GM12878 (cell line): Measurements from ENCODE around the gene ANO8. TPM values are rescaled to one million over a fixed set of nuclear protein-coding genes. Genes with fewer than 3 reads are reported as not detected.
A peak's percentile ranks its signal among the peaks of the same experiment; 100 is the strongest.

Source experiments
- ATAC-seq: fragments of 200-7000 bp; cut with Tn5 transposase; 3 replicates; pipeline ENCODE4 v1.9.1; 2020; ENCODE audit warnings: mild to moderate bottlenecking, moderate library complexity
- BruUV-seq: library from RNA; stranded (reverse); fragments of 400-500 nt; replicated peaks from 2 replicates; lab custom pipeline; 2021; lab: Mats Ljungman, UMichigan
- CTCF ChIA-PET: fragments of 300-600 bp; sonication (Branson Sonifier 250); formaldehyde crosslinking; extraction: SDS; loops from one replicate; lab custom pipeline; 2021; ENCODE audit warnings: inconsistent platforms; lab: Yijun Ruan, JAX
- POLR2A ChIA-PET: fragments of 350-600 bp; formaldehyde crosslinking; extraction: SDS; loops from one replicate; lab custom pipeline; 2021; ENCODE audit warnings: inconsistent platforms; lab: Charles Lee
- RAD21 ChIA-PET: fragments of 300-600 bp; sonication (Branson Sonifier 250); formaldehyde crosslinking; loops from one replicate; lab custom pipeline; 2023; ENCODE audit warnings: antibody characterized with exemption; ENCODE audit not compliant: unreplicated experiment; lab: Charles Lee
- SMC1A ChIA-PET: fragments of 300-600 bp; sonication (Branson Sonifier 250); formaldehyde crosslinking; loops from one replicate; lab custom pipeline; 2023; ENCODE audit not compliant: unreplicated experiment, uncharacterized antibody; lab: Charles Lee
- DNase-seq: peaks from one replicate; pipeline ENCODE4 v3.0.0-alpha.2; 2011; ENCODE audit warnings: low read depth, low spot score
- FAIRE-seq: peaks from 3 replicates; lab custom pipeline; 2011; peaks lifted over from hg19 to GRCh38; lab: Jason Lieb, UNC
- H2AFZ ChIP-seq: 2 replicates; pipeline ENCODE4 v1.6.0; 2011; ENCODE audit warnings: low read depth, low read length, control low read depth; ENCODE audit not compliant: control insufficient read depth
- H3K27ac ChIP-seq: 2 replicates; pipeline ENCODE4 v1.5.1; 2011; ENCODE audit warnings: control low read depth; ENCODE audit not compliant: control insufficient read depth, insufficient read depth
- H3K27me3 ChIP-seq, 2 experiments: replicated peaks in 1 of 2; 2 replicates each; pipeline versions ENCODE4 v1.6.0 to v1.6.1; 2011; ENCODE audit warnings: low read length in 1 of 2; ENCODE audit not compliant: control insufficient read depth in 2 of 2, insufficient read depth in 2 of 2
- H3K36me3 ChIP-seq, 2 experiments: 2 replicates each; pipeline ENCODE4 v1.5.1; 2011; ENCODE audit warnings: low read length in 1 of 2; ENCODE audit not compliant: control insufficient read depth in 2 of 2, insufficient read depth in 2 of 2
- H3K4me1 ChIP-seq: 2 replicates; pipeline ENCODE4 v1.6.1; 2011; ENCODE audit warnings: mild to moderate bottlenecking, low read length, moderate library complexity, mixed read lengths; ENCODE audit not compliant: control insufficient read depth, insufficient read depth
- H3K4me2 ChIP-seq: 2 replicates; pipeline ENCODE4 v1.6.0; 2011; ENCODE audit warnings: control low read depth; ENCODE audit not compliant: control insufficient read depth, insufficient read depth
- H3K4me3 ChIP-seq: fragments of 200-600 bp; sonication (generic); 2 replicates; pipeline ENCODE4 v1.5.1; 2016
- H3K79me2 ChIP-seq: 2 replicates; pipeline ENCODE4 v1.6.0; 2011; ENCODE audit warnings: low read length; ENCODE audit not compliant: control insufficient read depth, insufficient read depth
- H3K9ac ChIP-seq: 2 replicates; pipeline ENCODE4 v1.8.0; 2011; ENCODE audit warnings: low read length, control low read depth, mixed read lengths; ENCODE audit not compliant: control insufficient read depth, insufficient read depth
- H3K9me3 ChIP-seq: replicated peaks from 3 replicates; pipeline ENCODE4 v1.5.1; 2011; ENCODE audit warnings: mild to moderate bottlenecking, low read length; ENCODE audit not compliant: control insufficient read depth, insufficient read depth
- H4K20me1 ChIP-seq: 2 replicates; pipeline ENCODE4 v1.6.0; 2011; ENCODE audit not compliant: control insufficient read depth, insufficient read depth
- IRF4 ChIP-seq: IDR thresholded peaks from 2 replicates; pipeline ENCODE4 v1.6.1; 2011; ENCODE audit warnings: low read depth, low read length
- NFYA ChIP-seq: IDR thresholded peaks from 2 replicates; pipeline ENCODE4 v1.6.1; 2011; ENCODE audit warnings: low read depth, mild to moderate bottlenecking, low read length, improper control_type of control experiment, borderline replicate concordance
- SP1 ChIP-seq: IDR thresholded peaks from one replicate; pipeline ENCODE4 v1.6.1; 2011; ENCODE audit warnings: low read depth, low read length
- WGBS: methylation state at CpG from one replicate; pipeline ENCODE4 v1.1.6; 2016; ENCODE audit warnings: low lambda C conversion rate; ENCODE audit not compliant: insufficient replicate concordance, insufficient coverage; ENCODE audit errors: missing lambda C conversion rate; 5-methylcytosine and 5-hydroxymethylcytosine counted together
- in situ Hi-C: fragments of 300-500 bp; cut with MboI; formaldehyde crosslinking; loops from 9 replicates; pipeline ENCODE4 v1.14.3; 2018; ENCODE audit warnings: mixed read lengths
- intact Hi-C: fragments of 100-400 bp; cut with micrococcal nuclease; formaldehyde crosslinking; loops from one replicate; pipeline ENCODE4 v1.14.2; 2022; ENCODE audit not compliant: unreplicated experiment
- polyA plus RNA-seq, 11 experiments: library from polyadenylated mRNA; depleted of rRNA in 4 of 11; unstranded in 6 of 11; stranded (reverse) in 5 of 11; fragments of >200 nt; fragmentation: Nextera tagmentation in 4 of 11; fragmentation: Illumina TruSeq in 1 of 11; extraction: Ambion mirVana in 4 of 11; extraction: Trizol in 1 of 11; gene quantifications; 1 replicate in 1 of 11; 2 replicates in 10 of 11; pipeline versions ENCODE4 v1.2.1 to v1.2.3, GENCODE V29; 2011 to 2016; ENCODE audit warnings: inconsistent platforms in 2 of 11, missing spikeins in 2 of 11, low read depth in 1 of 11
- total RNA-seq, 4 experiments: library from RNA; depleted of rRNA in 3 of 4; stranded (reverse); fragments of >200 nt in 3 of 4; fragmentation: Illumina TruSeq in 1 of 4; extraction: Trizol in 1 of 4; gene quantifications; 2 replicates each; pipeline versions ENCODE4 v1.2.1 to v1.2.3, GENCODE V29; 2013 to 2021
- TF ChIP-seq, protein P1 (sequence below): IDR thresholded peaks from 2 replicates; pipeline ENCODE4 v1.6.1; 2011; ENCODE audit warnings: borderline replicate concordance, low read depth, mild to moderate bottlenecking, moderate library complexity, mixed read lengths, low read length; ENCODE audit not compliant: insufficient read depth; ENCODE audit errors: extremely low read length
- TF ChIP-seq, protein P2 (sequence below): fragments of 450-650 bp; IDR thresholded peaks from 2 replicates; pipeline ENCODE4 v1.6.1; 2017; ENCODE audit warnings: mild to moderate bottlenecking, low read depth, inconsistent platforms; ENCODE audit not compliant: poor library complexity, severe bottlenecking

The ANO8 gene
- total and polyA plus RNA-seq, 10 of the 15 experiments (the other 5 are each of a cell fraction or from before 2014, with no cell fraction given): 0.04 to 6.7 (median 1.1) TPM

DNA sequence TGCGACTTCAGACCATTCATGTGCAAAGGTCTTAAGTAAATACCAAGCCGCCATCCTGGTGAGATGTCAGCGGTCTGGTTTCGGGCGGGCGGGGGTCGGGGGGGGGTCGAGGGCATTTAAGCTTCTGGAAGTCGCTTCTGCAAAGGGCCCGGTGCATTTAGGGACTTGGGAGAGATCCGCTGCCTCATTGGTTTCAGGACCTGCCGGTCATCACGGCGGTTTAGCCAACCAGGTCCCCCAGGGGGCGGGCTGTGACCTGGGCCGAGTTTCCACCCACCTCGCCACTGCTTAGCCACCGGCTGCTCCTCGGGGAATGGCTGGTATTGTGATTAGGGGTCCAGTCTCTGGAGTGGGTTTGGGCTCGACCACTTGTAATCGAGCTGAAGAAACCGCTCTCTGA lies 45.2 kb downstream of the ANO8 start (continued):
- TF ChIP-seq, protein P1, sequence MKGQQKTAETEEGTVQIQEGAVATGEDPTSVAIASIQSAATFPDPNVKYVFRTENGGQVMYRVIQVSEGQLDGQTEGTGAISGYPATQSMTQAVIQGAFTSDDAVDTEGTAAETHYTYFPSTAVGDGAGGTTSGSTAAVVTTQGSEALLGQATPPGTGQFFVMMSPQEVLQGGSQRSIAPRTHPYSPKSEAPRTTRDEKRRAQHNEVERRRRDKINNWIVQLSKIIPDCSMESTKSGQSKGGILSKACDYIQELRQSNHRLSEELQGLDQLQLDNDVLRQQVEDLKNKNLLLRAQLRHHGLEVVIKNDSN: no peak
- TF ChIP-seq IRF4 (no peak), SP1 (peak; percentile 88)
- TF ChIP-seq, protein P2, sequence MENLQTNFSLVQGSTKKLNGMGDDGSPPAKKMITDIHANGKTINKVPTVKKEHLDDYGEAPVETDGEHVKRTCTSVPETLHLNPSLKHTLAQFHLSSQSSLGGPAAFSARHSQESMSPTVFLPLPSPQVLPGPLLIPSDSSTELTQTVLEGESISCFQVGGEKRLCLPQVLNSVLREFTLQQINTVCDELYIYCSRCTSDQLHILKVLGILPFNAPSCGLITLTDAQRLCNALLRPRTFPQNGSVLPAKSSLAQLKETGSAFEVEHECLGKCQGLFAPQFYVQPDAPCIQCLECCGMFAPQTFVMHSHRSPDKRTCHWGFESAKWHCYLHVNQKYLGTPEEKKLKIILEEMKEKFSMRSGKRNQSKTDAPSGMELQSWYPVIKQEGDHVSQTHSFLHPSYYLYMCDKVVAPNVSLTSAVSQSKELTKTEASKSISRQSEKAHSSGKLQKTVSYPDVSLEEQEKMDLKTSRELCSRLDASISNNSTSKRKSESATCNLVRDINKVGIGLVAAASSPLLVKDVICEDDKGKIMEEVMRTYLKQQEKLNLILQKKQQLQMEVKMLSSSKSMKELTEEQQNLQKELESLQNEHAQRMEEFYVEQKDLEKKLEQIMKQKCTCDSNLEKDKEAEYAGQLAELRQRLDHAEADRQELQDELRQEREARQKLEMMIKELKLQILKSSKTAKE: no peak

DNA sequence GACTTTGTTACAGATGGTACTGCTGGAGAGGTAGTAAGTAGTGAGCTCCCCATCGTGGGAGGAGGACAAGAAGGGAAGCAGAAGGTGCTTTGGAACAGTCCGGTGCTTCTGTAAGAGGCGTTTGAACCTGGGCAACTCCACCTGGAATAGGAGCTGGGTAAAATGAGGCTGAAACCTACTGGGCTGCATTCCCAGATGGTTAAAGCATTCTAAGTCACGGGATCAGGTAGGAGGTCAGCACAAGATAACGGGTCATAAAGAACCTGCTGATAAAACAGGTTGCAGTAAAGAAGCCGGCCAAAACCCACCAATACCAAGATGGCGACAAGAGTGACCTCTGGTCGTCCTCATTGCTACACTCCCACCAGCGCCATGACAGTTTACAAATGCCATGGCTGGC lies 47.9 kb downstream of the ANO8 start:
- no peak overlapping the region for H3K4me2 ChIP-seq
- SMC1A ChIA-PET: interaction anchor here (1.7 kb wide), 1 partner anchor 99 kb away, joined by 3 read pairs; no protein-coding TSS in a partner anchor
- intact Hi-C loops: no loop called here
- H3K9ac ChIP-seq: no peak overlapping the region
- no peak for FAIRE-seq
- H4K20me1 ChIP-seq: no peaks in the 10 kb centered on the region
- POLR2A ChIA-PET: no interaction called here
- H3K9me3 ChIP-seq: no peaks in the 10 kb centered on the region
- H3K27ac ChIP-seq: no peak overlapping the region
- CTCF ChIA-PET: interaction anchor here (1.0 to 1.6 kb wide), 4 partner anchors 19 to 103 kb away, joined by 3 to 5 read pairs (median 4); partner anchors contain the start of gene MRPL34
- no TSS peak for BruUV-seq
- no peak for ATAC-seq
- H3K79me2 ChIP-seq: no peaks in the 10 kb centered on the region; the same call in 1 of the 2 replicates
- peaks cover 0 to 7% of the 10 kb centered on the region in 2 experiments; a peak in 2 of 4 replicates for H3K36me3 ChIP-seq
- H3K27me3 ChIP-seq: no peaks in the 10 kb centered on the region
- RAD21 ChIA-PET: no interaction called here
- no peak overlapping the region for H3K4me3 ChIP-seq
- no peak overlapping the region for H2AFZ ChIP-seq
- no peak for TF ChIP-seq NFYA
- in situ Hi-C loops: loop anchor here (5.0 kb wide), 1 partner anchor 214 kb away; no protein-coding TSS in a partner anchor
- H3K4me1 ChIP-seq: peaks cover 4% of the 10 kb centered on the region
- 98% methylated on average over 9 of the region's 9 CpGs for WGBS
- no peak for DNase-seq
